CD14-positive monocyte (primary cell): ENCODE data around the gene ZNF451. TPM values are rescaled to one million over a fixed set of nuclear protein-coding genes. Genes with fewer than 3 reads are reported as not detected.

Experiments used
- DNase-seq, 3 donors: peaks; one replicate each; pipeline ENCODE4 v3.0.0-alpha.2; 2011 to 2022
- H2AFZ ChIP-seq: 2 replicates; pipeline ENCODE4 v1.6.0; 2012; ENCODE audit warnings: mild to moderate bottlenecking, low read depth, low read length, inconsistent platforms; ENCODE audit not compliant: insufficient read depth, poor library complexity, severe bottlenecking
- H3K27ac ChIP-seq, 2 donors: 1 replicate in 1 of 2; 2 replicates in 1 of 2; pipeline ENCODE4 v1.5.1; 2012 to 2013; ENCODE audit warnings: low read length in 2 of 2, control low read depth in 1 of 2, inconsistent platforms in 1 of 2, low read depth in 1 of 2, mild to moderate bottlenecking in 1 of 2
- H3K27me3 ChIP-seq, 2 donors: one replicate each; pipeline versions ENCODE4 v1.6.0 to v1.6.1; 2011 to 2013; ENCODE audit warnings: low read length in 2 of 2; ENCODE audit not compliant: control insufficient read depth in 2 of 2, insufficient read depth in 2 of 2
- H3K36me3 ChIP-seq, 2 donors: replicated peaks in 1 of 2; 1 replicate in 1 of 2; 2 replicates in 1 of 2; pipeline versions ENCODE4 v1.5.1 to v1.6.1; 2012 to 2013; ENCODE audit warnings: low read length in 2 of 2, control low read depth in 1 of 2, inconsistent platforms in 1 of 2, mild to moderate bottlenecking in 1 of 2; ENCODE audit not compliant: insufficient read depth in 2 of 2, control insufficient read depth in 1 of 2
- H3K4me1 ChIP-seq, 2 donors: 1 replicate in 1 of 2; 2 replicates in 1 of 2; pipeline versions ENCODE4 v1.5.1 to v1.6.1; 2012 to 2013; ENCODE audit warnings: low read length in 2 of 2, control low read depth in 1 of 2, inconsistent platforms in 1 of 2, mild to moderate bottlenecking in 1 of 2, moderate library complexity in 1 of 2; ENCODE audit not compliant: insufficient read depth in 2 of 2, control insufficient read depth in 1 of 2
- H3K4me2 ChIP-seq: replicated peaks from 2 replicates; pipeline ENCODE3; 2012; ENCODE audit warnings: low read length, moderate library complexity, mild to moderate bottlenecking; ENCODE audit not compliant: poor library complexity, severe bottlenecking; ENCODE audit errors: extremely low read depth
- H3K4me3 ChIP-seq, 3 experiments: fragments of 200-600 bp in 1 of 3; sonication (generic) in 1 of 3; replicated peaks in 1 of 3; 1 replicate in 2 of 3; 2 replicates in 1 of 3; pipeline ENCODE4 v1.5.1; 2011 to 2013; ENCODE audit warnings: low read length in 3 of 3, mild to moderate bottlenecking in 3 of 3, control low read depth in 2 of 3, low read depth in 2 of 3, inconsistent platforms in 1 of 3, moderate library complexity in 1 of 3
- H3K79me2 ChIP-seq: 2 replicates; pipeline ENCODE4 v1.6.0; 2012; ENCODE audit warnings: mild to moderate bottlenecking, control low read depth, inconsistent platforms, low read length, moderate library complexity; ENCODE audit not compliant: insufficient read depth
- H3K9ac ChIP-seq: 2 replicates; pipeline ENCODE4 v1.6.0; 2017; ENCODE audit warnings: low read length, mild to moderate bottlenecking; ENCODE audit not compliant: insufficient read depth, poor library complexity, severe bottlenecking
- H3K9me3 ChIP-seq, 2 donors: replicated peaks in 1 of 2; 1 replicate in 1 of 2; 2 replicates in 1 of 2; pipeline versions ENCODE4 v1.5.1 to v1.6.1; 2012 to 2013; ENCODE audit warnings: low read length in 2 of 2, control low read depth in 1 of 2; ENCODE audit not compliant: control insufficient read depth in 1 of 2, insufficient read depth in 1 of 2
- H4K20me1 ChIP-seq: 2 replicates; pipeline ENCODE4 v1.6.0; 2012; ENCODE audit warnings: mild to moderate bottlenecking, low read length, control low read depth, moderate library complexity; ENCODE audit not compliant: insufficient read depth
- H3K27ac Mint-ChIP-seq, 7 donors: one replicate each; pipeline ENCODE4 v1.8.0; 2020; ENCODE audit warnings: mild to moderate bottlenecking in 7 of 7, mixed read lengths in 7 of 7, moderate library complexity in 6 of 7, inconsistent platforms in 2 of 7
- H3K27me3 Mint-ChIP-seq, 3 donors: one replicate each; pipeline ENCODE4 v1.8.0; 2021 to 2022; ENCODE audit warnings: low read depth in 3 of 3, mild to moderate bottlenecking in 3 of 3, mixed read lengths in 3 of 3, moderate library complexity in 3 of 3, inconsistent platforms in 1 of 3
- H3K36me3 Mint-ChIP-seq, 2 donors: one replicate each; pipeline ENCODE4 v1.8.0; 2020; ENCODE audit warnings: mixed read lengths in 2 of 2, inconsistent platforms in 1 of 2, mild to moderate bottlenecking in 1 of 2
- H3K4me1 Mint-ChIP-seq: one replicate; pipeline ENCODE4 v1.8.0; 2020; ENCODE audit warnings: mild to moderate bottlenecking, mixed read lengths
- H3K4me3 Mint-ChIP-seq, 2 donors: one replicate each; pipeline ENCODE4 v1.8.0; 2020; ENCODE audit warnings: mild to moderate bottlenecking in 2 of 2, mixed read lengths in 2 of 2, moderate library complexity in 1 of 2
- H3K9me3 Mint-ChIP-seq, 7 donors: one replicate each; pipeline ENCODE4 v1.8.0; 2020 to 2022; ENCODE audit warnings: mixed read lengths in 7 of 7, mild to moderate bottlenecking in 6 of 7, moderate library complexity in 6 of 7, inconsistent platforms in 2 of 7
- CTCF ChIP-seq: fragments of 200-600 bp; IDR thresholded peaks from one replicate; pipeline ENCODE4 v1.8.0; 2022; ENCODE audit warnings: antibody characterized with exemption, mild to moderate bottlenecking
- WGBS: methylation state at CpG from one replicate; pipeline ENCODE4 v1.1.5; 2013; ENCODE audit warnings: missing lambda C conversion rate; ENCODE audit not compliant: insufficient coverage; 5-methylcytosine and 5-hydroxymethylcytosine counted together
- intact Hi-C, 2 donors: fragments of 100-400 bp; cut with micrococcal nuclease; formaldehyde crosslinking; loops; one replicate each; pipeline versions ENCODE4 v1.15.0 to v1.15.1; 2023
- polyA plus RNA-seq, 3 donors: library from polyadenylated mRNA; depleted of rRNA in 1 of 3; unstranded in 2 of 3; stranded (reverse) in 1 of 3; fragments of 300-500 nt in 2 of 3; fragments of >200 nt in 1 of 3; fragmentation: Illumina TruSeq in 2 of 3; gene quantifications; 1 replicate in 2 of 3; 2 replicates in 1 of 3; pipeline ENCODE4 v1.2.3, GENCODE V29; 2012 to 2021

ZNF451 gene
- polyA plus RNA-seq, 3 donors, result 7.9 to 22.0 (median 19.1) TPM

- peaks cover 0 to 2% (median 0%) of the 10 kb centered on the region in 3 donors for H3K27me3 Mint-ChIP-seq
- Histone ChIP-seq H3K27me3 (no peaks in the 10 kb centered on the region), H3K36me3 (peaks cover 0 to 13% of the 10 kb centered on the region in 2 donors), H3K79me2 (peaks cover 19% of the 10 kb centered on the region), H3K4me2 (no peak overlapping the region), H3K4me3 (no peak overlapping the region), H3K9ac (no peak overlapping the region), H3K27ac (peak overlapping the region in 1 of 2 donors; percentile 12), H2AFZ (no peak overlapping the region), H3K9me3 (no peaks in the 10 kb centered on the region), H3K4me1 (no peaks in the 10 kb centered on the region), H4K20me1 (peaks cover 45% of the 10 kb centered on the region)
- intact Hi-C loops, result no loop called here
- peaks cover 10 to 11% of the 10 kb centered on the region in 2 donors for H3K36me3 Mint-ChIP-seq
- peak overlapping the region in 1 of 7 donors; percentile 7 for H3K27ac Mint-ChIP-seq
- no peak for DNase-seq
- H3K9me3 Mint-ChIP-seq, result peaks cover 0 to 2% (median 0%) of the 10 kb centered on the region in 7 donors
- H3K4me3 Mint-ChIP-seq, result no peak overlapping the region
- no peaks in the 10 kb centered on the region for H3K4me1 Mint-ChIP-seq
- no peak for TF ChIP-seq CTCF
- WGBS, result no CpG with 5 or more reads among the region's 1 CpG
These were observed 26.8 kb downstream of the ZNF451 start for GRCh38 chr6:57116776-57117175.

- H3K9ac ChIP-seq, result no peak overlapping the region
- H2AFZ ChIP-seq, result no peak overlapping the region
- H3K79me2 ChIP-seq, result peaks cover 10% of the 10 kb centered on the region
- Mint-ChIP-seq H3K9me3 (peaks cover 0 to 2% (median 0%) of the 10 kb centered on the region in 7 donors), H3K27ac (no peak overlapping the region), H3K36me3 (peaks cover 18 to 20% of the 10 kb centered on the region in 2 donors), H3K27me3 (peaks cover 0 to 2% (median 0%) of the 10 kb centered on the region in 3 donors), H3K4me3 (no peak overlapping the region), H3K4me1 (no peaks in the 10 kb centered on the region)
- no peak for DNase-seq
- H4K20me1 ChIP-seq, result peaks cover 35% of the 10 kb centered on the region
- intact Hi-C loops, result no loop called here
- no peak overlapping the region for H3K4me2 ChIP-seq
- no peaks in the 10 kb centered on the region for H3K4me1 ChIP-seq
- no CpG with 5 or more reads among the region's 2 CpGs for WGBS
- H3K36me3 ChIP-seq, result peaks cover 0 to 19% of the 10 kb centered on the region in 2 donors
- no peaks in the 10 kb centered on the region for H3K9me3 ChIP-seq
- no peak for TF ChIP-seq CTCF
- no peak overlapping the region for H3K4me3 ChIP-seq
- H3K27ac ChIP-seq, result no peak overlapping the region
- no peaks in the 10 kb centered on the region for H3K27me3 ChIP-seq
These were observed 27.8 kb downstream of the ZNF451 start for GRCh38 chr6:57117796-57118195.
